ENCODE results near the gene TTC38.

TTC38 gene

GRCh38 chr22:46337870-46338269 is 70.1 kb downstream of the TTC38 start:
- H3K27ac Mint-ChIP-seq = peak overlapping the region; percentile 59
- DNase-seq (ENCODE audit: low spot score in 2 of 2) = no peak
- H3K9me3 Mint-ChIP-seq = no peaks in the 10 kb centered on the region
- no peak overlapping the region for H3K4me3 Mint-ChIP-seq
- no peak for ATAC-seq
- peaks cover 82% of the 10 kb centered on the region for H3K36me3 Mint-ChIP-seq
- peaks cover 47% of the 10 kb centered on the region for H3K4me1 Mint-ChIP-seq

DNA sequence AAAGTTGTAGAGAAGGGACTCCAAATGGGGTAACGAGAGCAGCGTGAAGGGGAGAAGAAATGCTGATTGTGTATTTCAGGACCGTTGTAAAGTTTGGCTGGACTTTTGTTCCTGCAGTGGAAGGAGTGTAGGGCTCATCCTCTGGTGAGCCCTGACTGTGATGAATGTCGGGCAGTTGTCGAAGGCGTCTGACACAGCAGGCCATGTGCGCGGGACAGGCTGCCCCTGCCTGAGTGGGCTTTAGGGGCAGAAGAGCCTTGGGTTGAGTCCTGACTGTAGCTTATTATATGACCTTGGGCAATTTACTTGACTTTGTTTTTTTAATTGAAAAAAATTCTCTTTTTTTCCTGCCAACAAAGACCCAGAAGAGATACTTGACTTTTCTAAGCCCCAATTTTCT is 70.8 kb downstream of the TTC38 start:
- Mint-ChIP-seq H3K27ac (peak overlapping the region; percentile 59), H3K4me3 (no peak overlapping the region), H3K4me1 (peaks cover 47% of the 10 kb centered on the region), H3K36me3 (peaks cover 84% of the 10 kb centered on the region), H3K9me3 (no peaks in the 10 kb centered on the region)
- ATAC-seq (no peak), DNase-seq (ENCODE audit: low spot score in 2 of 2) (no peak)

GRCh38 chr22:46339956-46340355 is 72.1 kb downstream of the TTC38 start:
- ATAC-seq (no peak), DNase-seq (ENCODE audit: low spot score in 2 of 2) (no peak)
- H3K4me3 Mint-ChIP-seq = no peak overlapping the region
- peaks cover 93% of the 10 kb centered on the region for H3K36me3 Mint-ChIP-seq
- peaks cover 49% of the 10 kb centered on the region for H3K4me1 Mint-ChIP-seq
- H3K9me3 Mint-ChIP-seq = no peaks in the 10 kb centered on the region
- H3K27ac Mint-ChIP-seq = no peak overlapping the region

- peaks cover 45% of the 10 kb centered on the region for H3K4me1 Mint-ChIP-seq
- no peaks in the 10 kb centered on the region for H3K9me3 Mint-ChIP-seq
- ATAC-seq (no peak), DNase-seq (ENCODE audit: low spot score in 2 of 2) (no peak)
- H3K36me3 Mint-ChIP-seq = peaks cover 96% of the 10 kb centered on the region
- H3K27ac Mint-ChIP-seq = no peak overlapping the region
- no peak overlapping the region for H3K4me3 Mint-ChIP-seq
Measured at GRCh38 chr22:46340676-46341075, 72.9 kb downstream of the TTC38 start.
